Gastroesophageal sphincter (tissue), 3 donors: Measurements from ENCODE around the gene MAML2.

Experiments
- POLR2A ChIP-seq, 2 donors: fragments of 450-650 bp; IDR thresholded peaks; one replicate each; pipeline ENCODE4 v1.6.1; 2017; ENCODE audit warnings: antibody characterized with exemption in 2 of 2, mild to moderate bottlenecking in 2 of 2, moderate library complexity in 1 of 2
- POLR2AphosphoS5 ChIP-seq: sonication (generic); formaldehyde crosslinking; IDR thresholded peaks from one replicate; pipeline ENCODE4 v1.6.1; 2017; ENCODE audit warnings: antibody characterized with exemption
- TF ChIP-seq, protein P1 (sequence below), 4 experiments: fragments of 200-600 bp in 2 of 4; fragments of 450-650 bp in 2 of 4; sonication (generic) in 1 of 4; IDR thresholded peaks; one replicate each; pipeline ENCODE4 v1.5.1; 2017 to 2019; ENCODE audit warnings: antibody characterized with exemption in 4 of 4, mild to moderate bottlenecking in 2 of 4, moderate library complexity in 2 of 4

DNA sequence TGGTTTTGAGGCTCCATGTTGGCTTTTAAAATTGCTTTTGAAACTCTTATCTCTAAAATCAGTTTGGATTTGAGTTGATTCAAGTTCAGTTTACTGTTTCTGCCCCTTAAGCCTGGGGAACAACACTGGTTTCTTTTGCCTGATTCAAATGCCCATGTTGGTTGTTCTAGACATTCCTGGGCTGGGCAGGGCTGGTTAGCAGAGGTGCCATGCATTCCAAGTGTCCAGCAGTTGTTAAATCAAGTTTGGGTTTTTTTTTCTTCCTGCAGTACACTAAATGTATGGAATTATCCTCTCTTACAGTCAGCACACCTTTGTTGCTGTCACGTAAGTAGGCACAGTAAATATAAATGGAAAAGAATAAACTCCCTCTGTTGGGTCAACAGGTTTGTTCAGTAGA is 351.9 kb downstream of the MAML2 start:
- TF ChIP-seq, protein P1, sequence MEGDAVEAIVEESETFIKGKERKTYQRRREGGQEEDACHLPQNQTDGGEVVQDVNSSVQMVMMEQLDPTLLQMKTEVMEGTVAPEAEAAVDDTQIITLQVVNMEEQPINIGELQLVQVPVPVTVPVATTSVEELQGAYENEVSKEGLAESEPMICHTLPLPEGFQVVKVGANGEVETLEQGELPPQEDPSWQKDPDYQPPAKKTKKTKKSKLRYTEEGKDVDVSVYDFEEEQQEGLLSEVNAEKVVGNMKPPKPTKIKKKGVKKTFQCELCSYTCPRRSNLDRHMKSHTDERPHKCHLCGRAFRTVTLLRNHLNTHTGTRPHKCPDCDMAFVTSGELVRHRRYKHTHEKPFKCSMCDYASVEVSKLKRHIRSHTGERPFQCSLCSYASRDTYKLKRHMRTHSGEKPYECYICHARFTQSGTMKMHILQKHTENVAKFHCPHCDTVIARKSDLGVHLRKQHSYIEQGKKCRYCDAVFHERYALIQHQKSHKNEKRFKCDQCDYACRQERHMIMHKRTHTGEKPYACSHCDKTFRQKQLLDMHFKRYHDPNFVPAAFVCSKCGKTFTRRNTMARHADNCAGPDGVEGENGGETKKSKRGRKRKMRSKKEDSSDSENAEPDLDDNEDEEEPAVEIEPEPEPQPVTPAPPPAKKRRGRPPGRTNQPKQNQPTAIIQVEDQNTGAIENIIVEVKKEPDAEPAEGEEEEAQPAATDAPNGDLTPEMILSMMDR (IDR thresholded peaks at IDR 0.05) = no peak
- no peak for TF ChIP-seq POLR2A (IDR thresholded peaks at IDR 0.05)
- no peak for TF ChIP-seq POLR2AphosphoS5
